ENCODE data around the gene CDK14. TPM values are rescaled to one million over a fixed set of nuclear protein-coding genes. Genes with fewer than 3 reads are reported as not detected.

Gene CDK14
- total and polyA plus RNA-seq, 10 of the 15 experiments (the other 5 are each of a cell fraction or from before 2014, with no cell fraction given), result 6.5 to 61.3 (median 24.2) TPM

GRCh38 chr7:90766814-90767564 lies 170.9 kb downstream of the CDK14 start (continued):
- no peak for TF ChIP-seq CUX1 (IDR thresholded peaks at IDR 0.05; ENCODE audit: insufficient replicate concordance, low read depth, low read length)
- TF ChIP-seq ETV6 (conservative IDR thresholded peaks at IDR 0.05 in 1 of 2, IDR thresholded peaks at IDR 0.05 in 1 of 2; ENCODE audit: borderline replicate concordance in 1 of 2, low read depth in 1 of 2), result no peak
- TF ChIP-seq EP300 (IDR thresholded peaks at IDR 0.05; ENCODE audit: borderline replicate concordance in 1 of 2, control insufficient read depth in 1 of 2, low read depth in 2 of 2, low read length in 2 of 2), result no peak
- TF ChIP-seq CHD1 (IDR thresholded peaks at IDR 0.05; ENCODE audit: low read depth, low read length), result no peak
- TF ChIP-seq RBBP5 (conservative IDR thresholded peaks at IDR 0.05), result no peak
- TF ChIP-seq RCOR1 (conservative IDR thresholded peaks at IDR 0.05; ENCODE audit: low read depth, low read length), result no peak
- no peak for TF ChIP-seq ESRRA (IDR thresholded peaks at IDR 0.05; ENCODE audit: low read length)
- no peak for TF ChIP-seq CEBPB (IDR thresholded peaks at IDR 0.05; ENCODE audit: borderline replicate concordance in 1 of 2, low read depth in 2 of 2, low read length in 2 of 2)
- TF ChIP-seq NRF1 (conservative IDR thresholded peaks at IDR 0.05; ENCODE audit: low read depth, low read length), result no peak
- TF ChIP-seq MEF2A (IDR thresholded peaks at IDR 0.05; ENCODE audit: insufficient read depth, low read depth, low read length), result no peak
- TF ChIP-seq CBX5 (IDR thresholded peaks at IDR 0.05; ENCODE audit: low read depth), result no peak
- no peak for TF ChIP-seq POU2F2 (IDR thresholded peaks at IDR 0.05; ENCODE audit: borderline replicate concordance, low read depth, low read length)
- no peak for TF ChIP-seq SMAD5 (IDR thresholded peaks at IDR 0.05; ENCODE audit: low read depth)
- TF ChIP-seq USF1 (IDR thresholded peaks at IDR 0.05; ENCODE audit: borderline replicate concordance, extremely low read length, insufficient read depth, low read depth, low read length), result no peak
- no peak for TF ChIP-seq BRCA1 (IDR thresholded peaks at IDR 0.05; ENCODE audit: low read depth, low read length)
- no peak for TF ChIP-seq STAT1 (conservative IDR thresholded peaks at IDR 0.05)
- no peak for TF ChIP-seq SIN3A (IDR thresholded peaks at IDR 0.05; ENCODE audit: low read depth, low read length)

Data from GM12878 (cell line).